Measurements from ENCODE around the gene CFAP141.

GRCh38 chr1:154219541-154219940, 13.4 kb upstream of the CFAP141 start:
- TF ChIP-seq CTCF (IDR thresholded peaks at IDR 0.05), result no peak
- TF ChIP-seq POLR2A (IDR thresholded peaks at IDR 0.05), result no peak

Measured in gastroesophageal sphincter (tissue), 3 donors.